Tibial nerve (tissue), 4 donors: ENCODE results near the gene GUCA1C. TPM values are rescaled to one million over a fixed set of nuclear protein-coding genes. Genes with fewer than 3 reads are reported as not detected.

Experiments
- DNase-seq, 2 donors: peaks; one replicate each; pipeline ENCODE4 v3.0.0-alpha.2; 2019; ENCODE audit warnings: low spot score in 2 of 2
- H3K27ac ChIP-seq, 4 donors: fragments of 200-600 bp; sonication (generic) in 3 of 4; one replicate each; pipeline ENCODE4 v1.5.1; 2017 to 2019; ENCODE audit warnings: mild to moderate bottlenecking in 1 of 4
- H3K27me3 ChIP-seq, 2 donors: fragments of 200-600 bp; sonication (generic) in 1 of 2; one replicate each; pipeline versions ENCODE4 v1.5.1 to v1.6.0; 2017 to 2019
- H3K36me3 ChIP-seq, 3 donors: fragments of 200-600 bp; sonication (generic); one replicate each; pipeline ENCODE4 v1.5.1; 2018 to 2019
- H3K4me1 ChIP-seq, 4 donors: fragments of 200-600 bp; sonication (generic) in 3 of 4; one replicate each; pipeline ENCODE4 v1.5.1; 2017 to 2019
- H3K4me3 ChIP-seq, 4 donors: fragments of 200-600 bp; sonication (generic) in 3 of 4; one replicate each; pipeline ENCODE4 v1.5.1; 2017 to 2019; ENCODE audit warnings: mild to moderate bottlenecking in 1 of 4, moderate library complexity in 1 of 4
- H3K9me3 ChIP-seq, 4 donors: fragments of 200-600 bp; sonication (generic) in 3 of 4; one replicate each; pipeline ENCODE4 v1.5.1; 2017 to 2019
- EP300 ChIP-seq, 2 donors: sonication (generic); formaldehyde crosslinking; IDR thresholded peaks; one replicate each; pipeline ENCODE4 v1.6.1; 2017; ENCODE audit warnings: antibody characterized with exemption in 2 of 2, mild to moderate bottlenecking in 1 of 2
- POLR2A ChIP-seq, 2 donors: fragments of 450-650 bp; IDR thresholded peaks; one replicate each; pipeline ENCODE4 v1.6.1; 2017; ENCODE audit warnings: antibody characterized with exemption in 2 of 2, mild to moderate bottlenecking in 2 of 2, moderate library complexity in 2 of 2
- WGBS, 2 donors: methylation state at CpG; one replicate each; pipeline ENCODE4 v1.1.5; 2018; 5-methylcytosine and 5-hydroxymethylcytosine counted together
- total RNA-seq, 4 donors: library from RNA; depleted of rRNA; stranded (reverse); fragments of >200 nt; gene quantifications; one replicate each; pipeline ENCODE4 v1.1.0, GENCODE V29; 2016
- TF ChIP-seq, protein P1 (sequence below), 5 experiments: fragments of 200-600 bp in 3 of 5; fragments of 450-650 bp in 2 of 5; sonication (generic) in 3 of 5; IDR thresholded peaks; one replicate each; pipeline ENCODE4 v1.5.1; 2016 to 2019; ENCODE audit warnings: antibody characterized with exemption in 5 of 5, mild to moderate bottlenecking in 3 of 5, moderate library complexity in 2 of 5

GUCA1C gene
- total RNA-seq, 4 donors from 2014 or later: not detected

DNA sequence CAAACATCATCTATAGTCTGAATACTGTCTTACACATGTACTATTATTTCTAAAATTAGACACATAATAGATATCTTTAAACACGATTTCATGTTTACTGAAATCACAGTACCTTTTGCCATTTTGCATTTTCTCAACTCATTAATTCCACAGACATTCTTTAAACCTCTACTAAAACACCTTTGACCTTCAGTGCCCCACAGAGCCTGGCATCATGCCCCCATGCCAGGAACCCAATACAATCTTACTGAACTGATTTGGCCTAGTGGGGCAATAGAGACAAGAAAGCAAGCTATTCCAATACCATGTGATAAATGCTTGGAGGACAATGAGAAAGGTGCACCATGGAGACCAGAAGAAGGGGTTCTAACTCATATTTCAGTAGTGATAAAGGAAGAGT, 19.3 kb upstream of the GUCA1C start:
- TF ChIP-seq POLR2A (IDR thresholded peaks at IDR 0.05) (no peak), EP300 (IDR thresholded peaks at IDR 0.05) (no peak)
- TF ChIP-seq, protein P1, sequence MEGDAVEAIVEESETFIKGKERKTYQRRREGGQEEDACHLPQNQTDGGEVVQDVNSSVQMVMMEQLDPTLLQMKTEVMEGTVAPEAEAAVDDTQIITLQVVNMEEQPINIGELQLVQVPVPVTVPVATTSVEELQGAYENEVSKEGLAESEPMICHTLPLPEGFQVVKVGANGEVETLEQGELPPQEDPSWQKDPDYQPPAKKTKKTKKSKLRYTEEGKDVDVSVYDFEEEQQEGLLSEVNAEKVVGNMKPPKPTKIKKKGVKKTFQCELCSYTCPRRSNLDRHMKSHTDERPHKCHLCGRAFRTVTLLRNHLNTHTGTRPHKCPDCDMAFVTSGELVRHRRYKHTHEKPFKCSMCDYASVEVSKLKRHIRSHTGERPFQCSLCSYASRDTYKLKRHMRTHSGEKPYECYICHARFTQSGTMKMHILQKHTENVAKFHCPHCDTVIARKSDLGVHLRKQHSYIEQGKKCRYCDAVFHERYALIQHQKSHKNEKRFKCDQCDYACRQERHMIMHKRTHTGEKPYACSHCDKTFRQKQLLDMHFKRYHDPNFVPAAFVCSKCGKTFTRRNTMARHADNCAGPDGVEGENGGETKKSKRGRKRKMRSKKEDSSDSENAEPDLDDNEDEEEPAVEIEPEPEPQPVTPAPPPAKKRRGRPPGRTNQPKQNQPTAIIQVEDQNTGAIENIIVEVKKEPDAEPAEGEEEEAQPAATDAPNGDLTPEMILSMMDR (IDR thresholded peaks at IDR 0.05): no peak
- Histone ChIP-seq H3K36me3 (no peaks in the 10 kb centered on the region), H3K9me3 (no peaks in the 10 kb centered on the region), H3K27me3 (no peaks in the 10 kb centered on the region), H3K4me3 (no peak overlapping the region), H3K4me1 (no peaks in the 10 kb centered on the region), H3K27ac (no peak overlapping the region)
- 75 to 81% methylated on average over 1 of the region's 1 CpG for WGBS, 2 donors
- no peak for DNase-seq

DNA sequence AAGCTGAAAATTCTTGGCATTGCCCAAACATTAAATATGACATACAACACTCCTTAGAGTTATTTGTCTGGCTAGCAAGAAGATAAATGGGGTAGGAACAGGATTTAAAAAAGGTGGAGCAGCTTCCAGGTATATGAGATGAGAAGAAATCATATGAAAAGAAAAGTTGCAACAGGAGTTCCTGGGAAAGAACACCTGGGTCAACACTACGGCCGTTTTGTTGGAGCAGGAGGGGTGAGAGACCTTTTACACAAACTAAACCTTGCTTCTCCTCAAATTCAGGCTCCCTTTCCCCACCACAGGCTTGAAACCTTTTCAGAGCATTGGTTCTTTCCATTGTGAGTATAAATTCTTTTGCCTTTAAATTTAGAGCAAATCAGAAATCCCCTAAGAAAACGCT, 18.8 kb upstream of the GUCA1C start:
- Histone ChIP-seq H3K27me3 (no peaks in the 10 kb centered on the region), H3K27ac (no peak overlapping the region), H3K4me1 (no peaks in the 10 kb centered on the region), H3K4me3 (no peak overlapping the region), H3K9me3 (no peaks in the 10 kb centered on the region), H3K36me3 (no peaks in the 10 kb centered on the region)
- no peak for DNase-seq
- 75 to 84% methylated on average over 3 of the region's 3 CpGs for WGBS, 2 donors
- TF ChIP-seq POLR2A (IDR thresholded peaks at IDR 0.05) (no peak), EP300 (IDR thresholded peaks at IDR 0.05) (no peak)
- TF ChIP-seq, protein P1 (IDR thresholded peaks at IDR 0.05): no peak

DNA sequence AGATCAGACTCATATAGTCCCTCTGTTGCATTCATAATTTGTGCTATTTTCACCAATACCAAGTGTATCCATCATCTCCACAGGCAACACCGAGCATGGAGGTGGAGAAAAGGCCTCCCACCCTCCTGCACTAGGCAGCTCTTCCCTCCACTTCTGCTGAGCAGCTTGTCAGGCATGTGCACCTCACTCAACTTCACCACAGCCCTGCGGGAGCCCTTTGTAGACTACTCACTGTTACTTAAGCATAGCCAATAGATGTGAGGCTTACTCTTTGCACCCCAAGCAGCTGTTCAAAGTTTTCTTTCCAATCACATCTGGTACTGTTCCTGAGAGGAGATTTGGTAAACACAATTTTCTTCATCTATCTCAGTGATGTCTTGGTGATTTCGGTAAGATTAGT, 16.9 kb upstream of the GUCA1C start:
- Histone ChIP-seq H3K4me1 (no peaks in the 10 kb centered on the region), H3K9me3 (no peaks in the 10 kb centered on the region), H3K36me3 (no peaks in the 10 kb centered on the region), H3K27ac (no peak overlapping the region), H3K4me3 (no peak overlapping the region), H3K27me3 (no peaks in the 10 kb centered on the region)
- no peak for DNase-seq
- TF ChIP-seq, protein P1 (IDR thresholded peaks at IDR 0.05): no peak
- TF ChIP-seq POLR2A (IDR thresholded peaks at IDR 0.05) (no peak), EP300 (IDR thresholded peaks at IDR 0.05) (no peak)
- WGBS, 2 donors: 52 to 58% methylated on average over 3 of the region's 3 CpGs

DNA sequence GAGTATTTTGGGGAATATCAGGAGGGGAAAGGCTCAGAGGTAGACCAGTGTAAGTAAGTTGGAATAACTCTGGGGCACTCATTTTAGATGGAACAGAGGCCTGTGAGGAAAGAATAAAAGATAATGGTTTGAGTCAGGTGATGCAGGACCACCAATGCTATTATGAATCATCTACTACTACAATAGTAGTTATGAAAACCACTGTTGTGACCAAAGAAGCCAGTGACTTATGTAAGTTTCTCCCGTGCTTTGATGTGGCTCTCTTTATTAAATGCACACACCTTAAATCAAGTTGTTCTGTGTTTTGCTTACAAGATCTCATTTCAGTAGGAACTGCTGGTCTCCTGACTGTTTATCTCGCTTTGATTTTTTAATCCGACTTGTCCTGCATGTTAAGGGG, 13.1 kb upstream of the GUCA1C start:
- Histone ChIP-seq H3K27me3 (no peaks in the 10 kb centered on the region), H3K27ac (no peak overlapping the region), H3K9me3 (no peaks in the 10 kb centered on the region), H3K4me3 (no peak overlapping the region), H3K4me1 (no peaks in the 10 kb centered on the region), H3K36me3 (no peaks in the 10 kb centered on the region)
- DNase-seq: no peak
- 59 to 94% methylated on average over 3 of the region's 3 CpGs for WGBS, 2 donors
- TF ChIP-seq, protein P1 (IDR thresholded peaks at IDR 0.05): no peak
- no peak for TF ChIP-seq POLR2A (IDR thresholded peaks at IDR 0.05)
- TF ChIP-seq EP300 (IDR thresholded peaks at IDR 0.05): no peak

DNA sequence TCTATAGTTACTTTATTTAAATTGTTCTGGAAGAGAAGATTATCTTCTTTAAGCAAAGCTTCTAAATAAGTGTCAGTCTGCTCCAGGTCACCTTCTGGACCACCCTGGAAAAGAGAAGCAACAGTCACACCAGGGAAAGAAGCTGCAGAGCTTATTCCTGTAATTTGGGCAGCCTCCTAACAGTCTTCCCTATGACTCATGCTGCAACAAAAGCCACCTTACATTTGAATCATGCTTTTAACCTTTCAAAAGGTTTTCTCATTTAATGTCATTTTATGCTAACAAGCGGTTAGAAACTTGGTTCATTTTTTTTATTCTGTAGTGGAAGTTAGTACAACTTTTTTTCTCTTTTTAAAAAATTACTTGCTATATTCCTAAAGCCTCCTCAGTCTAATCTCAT, 5.3 kb upstream of the GUCA1C start:
- no peaks in the 10 kb centered on the region for H3K36me3 ChIP-seq
- H3K4me3 ChIP-seq: no peak overlapping the region
- TF ChIP-seq EP300 (IDR thresholded peaks at IDR 0.05): no peak
- TF ChIP-seq POLR2A (IDR thresholded peaks at IDR 0.05): no peak
- TF ChIP-seq, protein P1 (IDR thresholded peaks at IDR 0.05): no peak
- H3K4me1 ChIP-seq: no peaks in the 10 kb centered on the region
- no peak overlapping the region for H3K27ac ChIP-seq
- DNase-seq: no peak
- H3K27me3 ChIP-seq: no peaks in the 10 kb centered on the region
- 78 to 92% methylated on average over 1 of the region's 1 CpG for WGBS, 2 donors
- H3K9me3 ChIP-seq: no peaks in the 10 kb centered on the region
